Sigmoid colon (tissue), 7 donors: ENCODE measurements around the gene PRXL2A. TPM values are rescaled to one million over a fixed set of nuclear protein-coding genes. Genes with fewer than 3 reads are reported as not detected.

Experiments used
- DNase-seq: peaks from one replicate; pipeline ENCODE4 v3.0.0-alpha.2; 2019
- H3K27ac ChIP-seq, 4 donors: fragments of 200-600 bp; sonication (generic); one replicate each; pipeline ENCODE4 v1.5.1; 2016 to 2019; ENCODE audit warnings: mild to moderate bottlenecking in 1 of 4
- H3K27me3 ChIP-seq, 3 donors: fragments of 200-600 bp; sonication (generic); one replicate each; pipeline ENCODE4 v1.5.1; 2019; ENCODE audit warnings: mild to moderate bottlenecking in 1 of 3
- H3K36me3 ChIP-seq, 4 donors: fragments of 200-600 bp; sonication (generic); one replicate each; pipeline ENCODE4 v1.5.1; 2016 to 2019
- H3K4me1 ChIP-seq, 4 donors: fragments of 200-600 bp; sonication (generic); one replicate each; pipeline ENCODE4 v1.5.1; 2017 to 2019
- H3K4me3 ChIP-seq, 4 donors: fragments of 200-600 bp; sonication (generic); one replicate each; pipeline ENCODE4 v1.5.1; 2017 to 2019; ENCODE audit warnings: mild to moderate bottlenecking in 2 of 4, moderate library complexity in 1 of 4
- H3K9me3 ChIP-seq, 4 donors: fragments of 200-600 bp in 3 of 4; sonication (generic) in 3 of 4; one replicate each; pipeline versions ENCODE4 v1.5.1 to v1.6.1; 2013 to 2019
- EP300 ChIP-seq, 4 donors: sonication (generic); formaldehyde crosslinking; IDR thresholded peaks; one replicate each; pipeline ENCODE4 v1.6.1; 2017; ENCODE audit warnings: antibody characterized with exemption in 4 of 4
- POLR2A ChIP-seq, 2 donors: fragments of 450-650 bp; IDR thresholded peaks; one replicate each; pipeline ENCODE4 v1.6.1; 2016; ENCODE audit warnings: antibody characterized with exemption in 2 of 2, mild to moderate bottlenecking in 2 of 2, moderate library complexity in 2 of 2
- POLR2AphosphoS5 ChIP-seq, 4 donors: sonication (generic); formaldehyde crosslinking; IDR thresholded peaks; one replicate each; pipeline ENCODE4 v1.6.1; 2017; ENCODE audit warnings: antibody characterized with exemption in 4 of 4
- WGBS, 2 donors: extraction: QIAGEN DNeasy Blood & Tissue Kit; methylation state at CpG; one replicate each; pipeline ENCODE4 v1.1.7; 2013; 5-methylcytosine and 5-hydroxymethylcytosine counted together
- intact Hi-C: fragments of 100-400 bp; cut with DNase I; formaldehyde crosslinking; loops from one replicate; pipeline ENCODE4 v1.15.1; 2023
- polyA plus RNA-seq, 3 donors: library from polyadenylated mRNA; stranded (reverse); fragments of 200-250 nt; gene quantifications; one replicate each; pipeline ENCODE4 v1.2.3, GENCODE V29; 2013
- total RNA-seq, 4 donors: library from RNA; depleted of rRNA; stranded (reverse); fragments of >200 nt; gene quantifications; one replicate each; pipeline ENCODE4 v1.1.0, GENCODE V29; 2016
- TF ChIP-seq, protein P1 (sequence below), 4 experiments: fragments of 450-650 bp in 3 of 4; fragments of 200-600 bp in 1 of 4; IDR thresholded peaks; one replicate each; pipeline ENCODE4 v1.5.1; 2016 to 2019; ENCODE audit warnings: antibody characterized with exemption in 4 of 4, mild to moderate bottlenecking in 3 of 4, moderate library complexity in 2 of 4
- donor health status: healthy with polysubstance abuse.
- donor health status: Bipolar disorder and iron deficiency.
- donor health status: healthy.

PRXL2A gene
- total and polyA plus RNA-seq, 7 donors: 33.3 to 63.5 (median 48.7) TPM

DNA sequence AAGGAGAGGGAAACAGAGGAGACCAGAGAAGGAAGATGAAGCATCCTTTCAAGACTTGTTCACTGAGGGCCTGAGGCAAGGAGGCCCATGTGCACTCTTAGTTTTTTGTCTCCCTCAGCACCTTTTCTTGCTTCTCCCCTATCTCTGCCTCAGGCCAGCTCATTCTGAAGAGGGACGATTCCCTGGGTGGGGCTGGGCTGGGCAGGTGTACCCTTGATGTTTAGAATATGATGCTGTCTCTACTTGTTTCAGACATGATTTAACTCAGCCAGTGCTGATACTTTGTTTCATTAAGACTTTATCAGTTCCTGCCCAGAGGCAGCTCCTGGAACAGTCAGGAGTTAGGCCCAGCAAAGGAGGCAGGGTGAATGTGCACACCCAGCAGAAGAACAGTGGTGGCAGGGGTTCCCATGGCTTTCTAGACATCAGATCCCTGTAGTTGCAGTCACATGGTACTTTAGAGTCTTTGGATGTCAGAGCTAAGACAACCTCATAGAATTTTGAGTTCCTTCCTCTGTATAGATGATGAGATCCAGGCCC is 3.4 kb downstream of the PRXL2A start:
- TF ChIP-seq POLR2A (IDR thresholded peaks at IDR 0.05): no peak
- no peak for TF ChIP-seq POLR2AphosphoS5 (IDR thresholded peaks at IDR 0.05)
- TF ChIP-seq, protein P1, sequence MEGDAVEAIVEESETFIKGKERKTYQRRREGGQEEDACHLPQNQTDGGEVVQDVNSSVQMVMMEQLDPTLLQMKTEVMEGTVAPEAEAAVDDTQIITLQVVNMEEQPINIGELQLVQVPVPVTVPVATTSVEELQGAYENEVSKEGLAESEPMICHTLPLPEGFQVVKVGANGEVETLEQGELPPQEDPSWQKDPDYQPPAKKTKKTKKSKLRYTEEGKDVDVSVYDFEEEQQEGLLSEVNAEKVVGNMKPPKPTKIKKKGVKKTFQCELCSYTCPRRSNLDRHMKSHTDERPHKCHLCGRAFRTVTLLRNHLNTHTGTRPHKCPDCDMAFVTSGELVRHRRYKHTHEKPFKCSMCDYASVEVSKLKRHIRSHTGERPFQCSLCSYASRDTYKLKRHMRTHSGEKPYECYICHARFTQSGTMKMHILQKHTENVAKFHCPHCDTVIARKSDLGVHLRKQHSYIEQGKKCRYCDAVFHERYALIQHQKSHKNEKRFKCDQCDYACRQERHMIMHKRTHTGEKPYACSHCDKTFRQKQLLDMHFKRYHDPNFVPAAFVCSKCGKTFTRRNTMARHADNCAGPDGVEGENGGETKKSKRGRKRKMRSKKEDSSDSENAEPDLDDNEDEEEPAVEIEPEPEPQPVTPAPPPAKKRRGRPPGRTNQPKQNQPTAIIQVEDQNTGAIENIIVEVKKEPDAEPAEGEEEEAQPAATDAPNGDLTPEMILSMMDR (IDR thresholded peaks at IDR 0.05): no peak
- no peak for TF ChIP-seq EP300 (IDR thresholded peaks at IDR 0.05)
- DNase-seq: no peak
- Histone ChIP-seq H3K4me3 (no peak overlapping the region), H3K36me3 (no peaks in the 10 kb centered on the region), H3K27ac (peak overlapping the region in 3 of 4 donors; percentile 7 to 87 (median 86)), H3K27me3 (no peaks in the 10 kb centered on the region), H3K9me3 (no peaks in the 10 kb centered on the region), H3K4me1 (peaks cover 0 to 86% (median 83%) of the 10 kb centered on the region in 4 donors)
- WGBS, 2 donors: 31 to 86% methylated on average over 1 of the region's 1 CpG
- intact Hi-C loops: loop anchor here (5.0 kb wide), 1 partner anchor 41 kb away; the partner anchor contains the start of gene TSPAN14

DNA sequence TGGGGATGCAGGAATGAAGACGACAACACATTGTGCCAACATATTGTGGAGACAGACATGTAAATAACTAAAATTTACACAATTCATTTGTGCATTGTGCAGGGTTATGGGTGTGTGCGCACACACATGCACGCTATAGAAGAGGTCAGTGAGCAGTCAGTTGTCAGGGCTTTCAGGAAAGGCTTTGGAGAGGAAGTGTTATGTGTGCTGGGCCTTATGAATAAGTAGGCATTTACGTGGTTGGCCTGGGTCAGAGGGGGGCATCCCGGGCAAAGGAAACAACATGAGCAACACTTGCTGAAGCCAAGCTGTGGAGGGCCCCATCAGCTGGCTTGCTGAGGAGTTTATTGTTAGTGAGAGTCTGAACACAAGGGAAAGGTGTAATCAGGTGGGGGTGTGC is 4.1 kb downstream of the PRXL2A start:
- Histone ChIP-seq H3K4me1 (peaks cover 0 to 90% (median 85%) of the 10 kb centered on the region in 4 donors), H3K36me3 (no peaks in the 10 kb centered on the region), H3K27ac (peak overlapping the region in 2 of 4 donors; percentile 86 to 87), H3K4me3 (no peak overlapping the region), H3K9me3 (no peaks in the 10 kb centered on the region), H3K27me3 (no peaks in the 10 kb centered on the region)
- peak in 2 of 4 donors; percentile 9 to 10 for TF ChIP-seq POLR2AphosphoS5 (IDR thresholded peaks at IDR 0.05)
- TF ChIP-seq POLR2A (IDR thresholded peaks at IDR 0.05): no peak
- TF ChIP-seq, protein P1 (IDR thresholded peaks at IDR 0.05): no peak
- WGBS, 2 donors: 84 to 91% methylated on average over 5 of the region's 5 CpGs
- no peak for DNase-seq
- intact Hi-C loops: loop anchor here (5.0 kb wide), 1 partner anchor 40 kb away; the partner anchor contains the start of gene TSPAN14

DNA sequence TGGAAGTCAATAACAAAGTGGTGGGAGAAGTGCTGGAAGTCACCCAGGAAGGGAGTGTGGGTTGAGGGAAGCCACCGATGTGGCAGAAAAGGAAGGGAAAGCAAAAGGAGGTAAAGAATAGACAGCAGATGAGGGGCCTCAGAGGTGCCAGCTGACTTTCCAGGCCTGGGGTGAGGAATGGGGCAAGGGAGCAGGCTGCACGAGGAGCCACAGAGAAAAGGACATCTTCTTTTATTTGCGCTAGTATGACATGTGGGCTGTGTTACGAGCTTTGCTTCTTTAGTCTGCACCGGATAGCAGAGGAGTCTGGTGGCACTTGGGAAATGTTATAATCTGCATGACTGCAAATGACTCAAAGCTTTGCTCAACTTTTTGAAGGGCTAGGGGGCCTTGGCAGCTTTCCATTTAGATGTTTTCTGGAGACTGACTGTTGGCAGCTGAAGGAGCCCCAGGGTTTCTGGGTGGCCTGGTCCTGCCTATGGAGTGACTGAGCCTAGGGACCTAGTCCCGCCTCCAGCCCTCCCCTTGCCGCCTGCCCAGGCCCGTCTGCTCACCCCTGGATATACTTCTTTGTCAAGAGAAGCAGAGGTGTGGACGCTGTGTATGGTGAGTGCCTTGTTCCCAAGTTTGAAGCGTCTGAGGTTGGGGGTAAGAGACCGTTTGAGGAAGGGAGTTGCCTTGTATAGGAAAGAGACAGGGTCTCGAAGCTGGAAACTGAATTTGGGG is 5.1 kb downstream of the PRXL2A start:
- DNase-seq: no peak
- no peaks in the 10 kb centered on the region for H3K27me3 ChIP-seq
- 75 to 77% methylated on average over 12 of the region's 12 CpGs for WGBS, 2 donors
- H3K4me1 ChIP-seq: peaks cover 0 to 86% (median 80%) of the 10 kb centered on the region in 4 donors
- no peaks in the 10 kb centered on the region for H3K36me3 ChIP-seq
- TF ChIP-seq, protein P1 (IDR thresholded peaks at IDR 0.05): no peak
- TF ChIP-seq POLR2AphosphoS5 (IDR thresholded peaks at IDR 0.05) (peak in 1 of 4 donors; percentile 16), POLR2A (IDR thresholded peaks at IDR 0.05) (no peak), EP300 (IDR thresholded peaks at IDR 0.05) (no peak)
- peak overlapping the region; percentile 0 to 87 (median 64) for H3K27ac ChIP-seq
- no peak overlapping the region for H3K4me3 ChIP-seq
- intact Hi-C loops: loop anchor here (5.0 kb wide), 1 partner anchor 39 kb away; the partner anchor contains the start of gene TSPAN14
- no peaks in the 10 kb centered on the region for H3K9me3 ChIP-seq

DNA sequence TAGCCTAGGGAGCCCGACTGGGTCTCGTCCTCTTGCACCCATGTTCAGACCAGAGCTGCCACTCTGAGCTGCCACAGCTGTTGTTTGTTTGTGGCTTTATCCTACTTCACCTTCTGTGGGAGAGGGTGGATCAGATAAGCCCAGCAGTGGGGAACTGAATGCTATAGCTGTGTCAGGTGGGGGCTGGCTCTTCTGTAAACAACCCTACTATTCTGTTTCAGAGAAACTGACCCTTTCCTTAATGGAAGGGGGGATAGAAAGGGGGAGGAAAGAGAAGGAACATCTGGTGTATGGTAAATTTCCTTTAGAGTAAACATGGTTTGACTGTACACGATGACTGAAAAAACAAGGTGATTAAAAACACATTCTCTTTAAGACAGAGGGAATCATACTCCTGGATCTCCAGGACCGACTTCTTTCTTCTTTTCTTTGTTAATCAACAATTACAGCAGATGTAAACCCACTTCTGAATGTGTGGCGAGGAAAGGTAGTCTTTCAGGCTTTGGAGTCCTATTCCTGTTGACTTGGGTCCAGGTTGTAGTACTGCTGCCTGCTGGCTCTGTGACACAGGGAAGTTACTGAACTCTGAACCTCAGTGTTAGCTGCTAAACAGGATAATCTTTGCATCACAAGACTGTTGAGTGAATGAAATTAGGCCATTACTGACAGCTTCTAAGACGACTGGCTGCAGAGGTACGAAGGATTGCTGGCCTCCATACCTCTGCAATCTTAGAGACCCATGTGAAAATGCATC is 6.0 kb downstream of the PRXL2A start:
- Histone ChIP-seq H3K9me3 (no peaks in the 10 kb centered on the region), H3K4me3 (no peak overlapping the region), H3K27ac (peak overlapping the region; percentile 0 to 87 (median 64)), H3K36me3 (no peaks in the 10 kb centered on the region), H3K4me1 (peaks cover 0 to 81% (median 75%) of the 10 kb centered on the region in 4 donors), H3K27me3 (no peaks in the 10 kb centered on the region)
- intact Hi-C loops: loop anchor here (5.0 kb wide), 1 partner anchor 38 kb away; the partner anchor contains the start of gene TSPAN14
- TF ChIP-seq POLR2A (IDR thresholded peaks at IDR 0.05) (no peak), POLR2AphosphoS5 (IDR thresholded peaks at IDR 0.05) (no peak), EP300 (IDR thresholded peaks at IDR 0.05) (no peak)
- TF ChIP-seq, protein P1 (IDR thresholded peaks at IDR 0.05): no peak
- 15 to 56% methylated on average over 7 of the region's 7 CpGs for WGBS, 2 donors
- DNase-seq: no peak
